SHP77 treated with DMSO at 0.1 percent for 48 hours (cell line): Measurements from ENCODE around the gene GNAI3.
A peak's percentile ranks its signal among the peaks of the same experiment; 100 is the strongest.

ENCODE experiments used
- DNase-seq: peaks from one replicate; lab custom pipeline; 2025; lab: John Stamatoyannopoulos, UW

GNAI3 gene

DNA sequence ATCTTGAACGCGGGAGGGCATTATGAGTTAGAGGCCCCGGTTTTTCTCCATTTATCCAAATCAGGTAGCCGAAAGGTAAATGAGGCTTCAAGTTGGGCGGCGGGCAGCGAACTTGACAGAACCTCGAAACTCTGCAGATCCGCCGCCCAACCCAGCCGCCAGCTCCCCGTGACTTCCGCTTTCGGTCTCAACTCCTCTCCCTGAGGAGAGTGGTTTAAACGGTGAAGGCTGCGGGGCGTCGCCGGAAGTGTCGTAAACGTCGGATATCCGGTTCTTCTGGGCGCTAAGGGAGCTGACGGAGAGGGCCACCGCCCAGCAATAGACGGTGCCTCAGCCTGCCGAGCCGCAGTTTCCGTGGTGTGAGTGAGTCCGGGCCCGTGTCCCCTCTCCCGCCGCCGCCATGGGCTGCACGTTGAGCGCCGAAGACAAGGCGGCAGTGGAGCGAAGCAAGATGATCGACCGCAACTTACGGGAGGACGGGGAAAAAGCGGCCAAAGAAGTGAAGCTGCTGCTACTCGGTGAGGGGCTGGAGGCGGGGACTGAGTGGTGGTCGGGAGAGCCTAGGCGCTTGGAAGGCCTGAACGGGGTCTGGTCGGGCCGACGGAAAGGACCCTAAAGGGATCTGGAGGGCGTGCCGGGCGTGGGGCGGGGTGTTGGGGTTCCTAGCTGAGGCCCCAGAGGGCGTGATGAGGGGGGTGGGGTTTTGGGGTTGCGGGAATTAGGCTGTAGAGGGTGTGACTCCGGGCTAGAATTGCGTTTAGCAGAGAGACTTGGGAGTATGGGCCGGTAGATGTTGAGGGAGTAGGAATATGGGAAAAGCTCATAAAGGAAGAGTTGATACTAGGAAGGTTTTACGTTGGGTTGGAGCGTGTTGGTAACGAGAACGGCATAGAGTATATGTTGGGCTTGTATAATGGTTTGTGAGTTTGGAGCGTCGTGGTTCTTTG, at the start of gene GNAI3:
Gene GNAI3, plus strand, starts transcription at position 295 of the 947 bp plus-strand sequence. Its CDS starts 106 bp downstream, at position 401.
- peak; percentile 74 for DNase-seq

DNA sequence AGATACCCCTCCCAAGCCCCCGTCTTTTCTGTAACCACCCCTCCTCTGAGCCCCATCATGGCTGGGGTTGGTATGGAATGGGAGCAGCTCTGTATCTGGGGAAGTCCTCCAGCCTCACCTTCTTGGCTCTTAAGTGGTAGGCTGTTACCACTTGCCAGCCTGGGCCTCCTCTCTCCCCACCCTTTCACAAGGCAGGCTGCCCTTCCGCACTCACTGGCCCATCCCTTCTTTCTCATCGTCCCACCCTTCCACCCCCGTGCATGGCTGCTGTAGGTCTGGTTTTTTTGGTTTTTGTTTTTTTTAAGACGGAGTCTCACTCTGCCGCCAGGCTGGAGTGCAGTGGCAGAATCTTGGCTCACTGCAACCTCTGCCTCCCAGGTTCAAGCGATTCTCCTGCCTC, 49.3 kb upstream of the GNAI3 start:
- DNase-seq: no peak

DNA sequence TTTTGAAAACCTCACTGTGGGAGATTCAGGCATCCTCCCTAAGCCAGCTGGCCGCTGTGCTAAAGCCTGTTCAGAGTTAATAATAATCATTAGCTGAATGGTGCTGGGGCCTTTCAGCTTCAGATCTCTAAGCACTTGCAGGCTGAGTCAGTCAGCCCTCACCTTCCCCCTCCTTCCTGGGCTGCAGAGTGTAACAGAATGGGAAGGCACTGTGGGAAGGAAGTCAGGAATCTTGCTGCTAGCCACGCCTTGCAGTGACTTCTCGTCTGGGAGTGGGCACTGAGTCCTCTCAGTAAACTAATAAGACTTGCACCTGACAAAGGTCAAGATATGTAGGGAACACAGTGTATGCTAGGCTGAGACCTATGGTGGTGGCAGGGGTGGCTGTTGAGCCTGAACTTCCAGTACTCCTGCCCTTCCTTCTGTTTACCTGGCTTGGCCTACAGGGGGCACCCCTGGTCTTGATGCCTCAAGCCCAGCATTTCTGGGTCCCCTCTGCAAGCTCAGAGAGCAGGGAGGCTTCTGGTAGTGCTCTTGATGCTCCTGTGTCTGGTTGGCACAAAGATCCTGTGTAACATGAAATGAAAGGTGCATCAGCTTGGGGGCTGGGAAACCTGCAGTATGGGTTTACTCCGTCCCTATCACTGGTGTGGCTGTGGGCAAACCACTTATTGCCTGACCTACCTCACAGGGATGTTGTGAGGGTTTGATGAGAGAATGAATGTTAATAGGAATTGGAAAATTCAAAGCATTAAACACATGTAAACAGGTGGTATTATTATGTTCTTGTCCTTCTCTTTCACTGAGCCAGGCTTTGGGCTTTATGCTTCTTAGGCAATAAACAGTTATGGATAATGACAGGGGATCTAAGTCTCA, 48.5 kb upstream of the GNAI3 start:
- DNase-seq: no peak

DNA sequence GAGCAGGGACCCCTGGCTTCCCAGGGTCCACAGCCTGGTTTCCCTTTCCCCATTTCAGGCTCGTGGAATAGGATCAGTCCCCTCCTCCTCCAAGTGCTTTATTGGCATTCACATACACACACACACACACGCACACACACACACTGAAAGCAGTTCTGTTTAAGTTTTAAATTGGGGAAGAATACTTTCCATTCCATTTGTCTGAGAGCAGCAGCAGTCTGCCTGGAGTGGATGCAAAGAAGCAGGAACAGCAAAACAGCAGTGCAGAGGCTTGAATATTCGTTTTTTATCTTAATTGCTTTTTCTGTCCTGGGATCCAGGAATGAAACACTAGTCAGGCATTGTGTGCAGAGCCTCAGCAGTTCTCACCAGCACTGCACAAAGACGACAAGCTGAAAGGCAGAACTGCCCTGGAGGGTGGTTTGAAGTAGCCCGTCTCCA, 47.5 kb upstream of the GNAI3 start:
- no peak for DNase-seq

GRCh38 chr1:109501644-109502363, 46.6 kb upstream of the GNAI3 start:
- DNase-seq: no peak

DNA sequence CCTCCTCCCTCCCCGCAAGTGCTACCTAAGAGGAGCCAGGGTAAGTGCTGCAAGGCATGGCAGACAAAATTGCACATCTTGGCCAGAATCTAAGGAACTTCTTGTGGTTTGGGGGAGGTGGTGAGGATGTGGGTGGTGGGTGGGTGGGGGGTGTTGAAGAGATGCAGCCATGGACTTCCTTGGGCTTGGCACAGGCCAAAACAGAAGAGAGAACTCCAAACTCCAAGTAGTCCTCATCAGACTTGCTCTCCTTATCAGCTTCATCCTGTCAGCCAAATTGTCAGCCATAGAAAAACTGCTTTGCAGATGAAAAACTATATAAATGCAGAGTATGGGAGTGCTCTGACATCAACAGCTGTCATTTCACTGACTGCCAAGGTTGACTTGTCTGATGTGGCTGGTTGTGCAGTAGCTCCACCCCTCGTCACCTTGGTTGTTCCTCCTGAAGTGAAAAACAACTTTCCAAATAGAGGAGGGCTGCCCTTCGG, 46.0 kb upstream of the GNAI3 start:
- DNase-seq: no peak

DNA sequence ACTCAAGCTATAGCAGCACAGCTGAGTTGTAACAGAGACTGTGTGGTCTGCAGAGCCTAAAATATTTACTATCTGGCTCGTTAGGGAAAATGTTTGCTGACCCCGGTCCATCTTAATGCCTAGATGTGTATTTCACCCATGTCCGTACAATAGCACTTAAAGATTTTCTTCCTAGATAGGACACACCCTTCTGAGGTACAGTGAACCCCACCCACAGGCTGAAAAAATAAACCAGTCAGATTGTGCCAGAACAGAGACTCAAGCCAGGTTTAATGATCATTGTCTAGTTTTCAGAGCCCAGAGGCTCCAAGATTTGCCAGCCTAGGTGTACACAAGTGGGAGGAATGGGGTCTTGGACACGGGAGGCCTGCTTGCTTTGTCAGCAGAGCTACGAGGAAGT, 44.5 kb upstream of the GNAI3 start:
- no peak for DNase-seq

- no peak for DNase-seq
These were observed 43.4 kb upstream of the GNAI3 start for GRCh38 chr1:109504974-109505373.

GRCh38 chr1:109508001-109508872, 40.2 kb upstream of the GNAI3 start:
- DNase-seq: no peak

DNA sequence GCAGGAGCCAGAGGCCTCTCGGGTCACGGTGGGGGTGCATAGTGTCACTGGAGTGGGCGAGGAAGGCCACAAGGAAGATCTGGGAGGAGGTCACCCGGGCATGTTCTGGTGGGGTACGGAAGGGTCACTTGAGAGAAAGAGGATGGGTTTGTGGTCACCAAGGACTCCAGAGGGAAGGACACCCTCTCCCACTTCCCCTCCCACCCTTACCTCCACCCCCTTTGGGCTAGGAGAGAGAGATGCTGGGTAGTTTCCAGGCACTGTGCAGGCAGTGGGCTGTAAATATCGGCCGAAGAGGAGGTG, 39.6 kb upstream of the GNAI3 start:
- DNase-seq: no peak

DNA sequence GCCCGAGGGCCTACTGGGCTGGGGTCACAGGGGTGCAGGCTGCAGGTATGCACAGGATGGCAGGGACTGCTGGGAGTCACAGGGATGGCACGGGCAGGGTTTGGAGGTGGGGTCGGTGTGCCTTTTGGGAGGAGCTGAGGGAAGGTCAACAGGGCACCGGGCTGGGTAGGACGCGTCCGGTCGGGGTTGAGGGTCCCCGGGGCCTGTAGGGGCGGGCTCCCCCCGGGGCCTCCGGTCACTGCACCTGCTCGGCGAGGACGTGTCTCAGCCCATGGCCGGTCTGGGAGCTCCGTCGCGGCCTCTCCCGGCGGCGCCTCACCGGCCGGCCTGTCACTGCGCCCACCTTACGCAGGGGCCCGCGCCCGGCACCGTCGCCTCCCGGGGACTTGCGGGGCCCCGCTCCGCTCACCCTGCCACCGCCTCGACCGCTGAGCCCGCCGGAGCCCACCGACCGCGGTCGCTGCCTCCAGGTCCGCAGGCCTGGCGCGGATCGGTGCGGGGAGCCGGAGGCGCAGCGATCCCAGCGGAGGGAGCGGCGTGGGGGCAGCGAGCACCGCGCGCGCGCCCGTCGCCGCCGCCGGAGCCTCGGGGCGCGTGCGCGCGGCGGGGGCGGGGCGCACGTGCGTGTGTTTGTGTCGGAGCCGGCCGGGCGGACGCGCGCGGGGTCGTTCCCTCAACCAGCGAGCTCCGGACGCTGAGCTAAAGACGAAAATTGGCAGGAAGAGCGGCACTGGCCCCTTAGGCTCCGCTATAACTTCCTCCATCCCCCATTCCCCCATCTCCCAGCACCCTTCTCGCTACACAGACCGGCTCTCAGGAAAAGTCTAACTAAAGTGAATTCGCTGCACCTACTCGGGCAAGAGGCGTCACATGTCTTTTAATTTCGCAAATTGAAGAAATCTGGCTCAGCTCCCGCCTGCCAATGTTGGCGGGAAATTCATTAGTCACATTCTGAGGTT, 39.0 kb upstream of the GNAI3 start, which contains the start of gene AMIGO1:
Gene AMIGO1, minus strand, starts transcription at position 552 of the 959 bp plus-strand sequence. CDS start 815 bp downstream, outside the sequence.
- peak; percentile 12 for DNase-seq

GRCh38 chr1:109513110-109513710, 35.2 kb upstream of the GNAI3 start:
- DNase-seq: no peak

GRCh38 chr1:109514846-109515245, 33.6 kb upstream of the GNAI3 start:
- no peak for DNase-seq

GRCh38 chr1:109516872-109517271, 31.5 kb upstream of the GNAI3 start:
- DNase-seq: no peak

DNA sequence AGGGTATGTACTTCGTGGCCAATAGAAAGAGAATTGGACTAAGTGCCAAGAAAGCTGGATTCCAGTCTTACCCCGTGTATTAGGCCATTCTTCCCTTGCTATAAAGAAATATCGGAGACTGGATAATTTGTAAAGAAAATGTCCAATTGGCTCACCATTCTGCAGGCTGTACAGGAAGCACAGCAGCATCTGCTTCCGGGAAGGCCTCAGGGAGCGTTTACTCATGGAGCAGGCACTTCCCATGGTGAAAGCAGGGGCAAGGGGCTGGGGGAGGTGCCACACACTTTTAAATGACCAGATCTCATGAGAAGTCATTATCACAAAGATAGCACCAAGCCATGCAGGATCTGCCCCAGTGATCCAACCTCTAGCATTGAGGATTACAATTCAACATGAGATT, 31.1 kb upstream of the GNAI3 start:
- no peak for DNase-seq

DNA sequence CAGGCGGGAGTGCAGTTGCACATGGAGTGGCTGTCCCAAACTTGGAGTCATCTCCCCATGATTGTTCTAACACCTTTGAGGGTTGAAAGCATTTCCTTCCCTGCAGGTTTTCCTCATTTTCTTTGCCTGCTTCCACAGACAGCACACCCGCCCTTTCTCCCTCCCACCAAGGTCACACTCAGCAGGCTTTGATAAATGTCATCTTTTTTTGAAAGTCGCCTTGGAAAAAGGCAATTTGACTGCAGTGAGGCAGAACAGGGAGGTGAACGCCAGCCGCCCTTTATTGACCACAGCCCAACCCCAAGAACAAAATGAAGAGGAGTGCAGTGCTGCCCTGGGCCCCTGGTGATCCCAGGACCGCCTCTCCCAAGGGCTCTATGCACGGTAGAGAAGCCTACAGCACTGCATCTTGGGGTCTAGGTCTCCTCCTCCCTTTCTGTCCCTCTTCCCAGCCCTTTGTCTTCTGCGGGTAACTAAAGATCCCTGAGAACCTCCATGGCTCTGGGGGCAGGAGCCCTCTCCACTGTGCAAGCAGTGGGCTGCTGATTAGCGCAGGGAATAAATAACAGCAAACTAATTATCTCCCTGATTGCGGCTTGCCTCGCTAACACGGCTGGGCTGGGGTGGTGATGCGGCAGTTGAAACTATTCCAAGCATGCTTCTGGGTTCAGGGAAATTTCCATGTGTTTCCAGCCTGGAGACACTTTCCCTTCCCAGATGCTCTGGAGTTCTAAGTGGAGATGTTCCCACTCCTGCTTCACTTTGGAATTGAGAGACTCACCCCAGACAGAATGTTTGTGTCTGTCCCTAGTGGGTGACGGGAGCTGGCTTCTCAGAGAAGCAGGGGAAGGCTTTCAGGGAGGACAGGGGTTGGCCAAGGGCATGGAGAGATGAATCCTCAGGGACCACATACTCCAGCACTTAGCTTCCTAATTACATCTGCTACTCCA, 27.1 kb upstream of the GNAI3 start:
- DNase-seq: no peak

DNA sequence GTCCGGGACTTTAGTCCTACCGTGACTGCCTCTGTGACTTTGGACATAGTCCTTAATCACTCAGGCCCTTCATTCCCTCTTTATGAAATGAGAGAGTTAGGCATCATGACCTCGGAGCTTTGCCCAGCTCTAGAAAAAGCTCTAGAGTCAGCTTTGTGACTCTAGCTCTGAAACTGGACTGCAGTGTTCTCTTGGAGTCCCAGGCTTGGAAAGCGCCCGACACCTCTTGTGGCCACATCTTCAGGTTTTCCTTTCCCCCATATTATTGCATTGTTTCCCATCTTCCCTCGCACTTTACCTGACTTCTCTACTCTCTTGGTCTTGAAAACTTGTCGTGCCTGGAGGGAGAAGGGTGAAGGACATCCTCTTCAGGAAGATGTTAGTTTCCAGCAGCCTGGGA, 26.4 kb upstream of the GNAI3 start:
- no peak for DNase-seq

GRCh38 chr1:109523706-109524105, 24.7 kb upstream of the GNAI3 start:
- no peak for DNase-seq
